ENCODE results near the gene LMNTD1.

GRCh38 chr12:25455696-25456095 is 97.4 kb downstream of the LMNTD1 start:
- TF ChIP-seq CTCF (IDR thresholded peaks at IDR 0.05): no peak
- no peak for TF ChIP-seq POLR2AphosphoS5 (IDR thresholded peaks at IDR 0.05)

Measured in transverse colon (tissue), 4 donors.